ENCODE measurements around the gene NFIB.

The NFIB gene

GRCh38 chr9:14303521-14303920, 10.4 kb downstream of the NFIB start:
- no peak for DNase-seq

- no peak for DNase-seq
Observed at GRCh38 chr9:14303100-14303499, 10.8 kb downstream of the NFIB start.

- no peak for DNase-seq
Observed at GRCh38 chr9:14302405-14302804, 11.5 kb downstream of the NFIB start.

GRCh38 chr9:14301583-14302021, 12.3 kb downstream of the NFIB start:
- DNase-seq: no peak

GRCh38 chr9:14301006-14301405, 12.9 kb downstream of the NFIB start:
- DNase-seq: no peak

GRCh38 chr9:14300588-14300987, 13.4 kb downstream of the NFIB start:
- no peak for DNase-seq

DNA sequence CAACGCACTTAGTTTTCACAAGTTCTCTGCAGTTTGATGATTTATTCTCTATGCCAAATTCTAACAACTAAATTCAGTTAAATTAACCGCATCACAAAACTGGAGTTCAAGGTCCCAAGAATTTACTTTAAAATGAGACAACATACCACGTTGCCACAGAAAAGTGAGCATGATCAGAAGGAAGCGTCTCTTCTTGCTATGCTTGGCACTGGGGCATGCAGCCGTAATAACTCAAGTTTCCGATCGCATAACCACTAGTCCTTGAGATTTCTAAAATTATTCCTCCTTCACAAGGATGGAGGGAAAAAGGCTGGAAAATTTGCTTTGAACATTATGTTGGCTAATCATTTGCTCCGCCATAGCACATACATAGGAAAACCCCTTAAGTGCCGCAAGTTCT, 13.9 kb downstream of the NFIB start:
- DNase-seq: no peak

GRCh38 chr9:14298601-14299022, 15.3 kb downstream of the NFIB start:
- DNase-seq: no peak

DNA sequence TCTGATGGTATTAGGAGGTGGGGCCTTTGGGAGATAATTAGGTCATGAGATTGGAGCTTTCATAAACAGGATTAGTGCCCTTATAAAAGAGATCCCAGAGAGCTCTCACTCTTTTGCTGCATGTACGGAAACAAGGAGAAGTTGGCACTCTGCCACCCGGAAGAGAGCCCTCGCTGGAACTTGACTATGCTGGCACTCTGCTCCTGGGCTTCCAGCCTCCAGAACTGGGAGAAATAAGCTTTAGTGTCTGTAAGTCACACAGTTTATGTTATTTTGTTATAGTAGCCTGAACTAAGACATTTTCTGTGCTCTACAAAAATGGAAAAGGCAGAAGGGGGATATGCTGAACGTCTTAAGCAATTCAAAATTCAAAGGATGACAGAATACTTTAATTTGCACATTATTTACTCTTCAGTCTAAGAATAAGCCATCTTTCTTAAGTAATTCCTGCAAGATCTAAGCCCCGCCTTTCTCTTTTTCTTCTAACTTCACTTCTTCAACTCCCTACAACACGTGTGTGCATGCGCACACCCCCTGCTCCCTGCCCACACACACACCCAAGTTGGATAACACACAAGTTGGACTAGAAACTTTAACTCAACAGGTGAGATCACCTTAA, 17.3 kb downstream of the NFIB start:
- no peak for DNase-seq

DNA sequence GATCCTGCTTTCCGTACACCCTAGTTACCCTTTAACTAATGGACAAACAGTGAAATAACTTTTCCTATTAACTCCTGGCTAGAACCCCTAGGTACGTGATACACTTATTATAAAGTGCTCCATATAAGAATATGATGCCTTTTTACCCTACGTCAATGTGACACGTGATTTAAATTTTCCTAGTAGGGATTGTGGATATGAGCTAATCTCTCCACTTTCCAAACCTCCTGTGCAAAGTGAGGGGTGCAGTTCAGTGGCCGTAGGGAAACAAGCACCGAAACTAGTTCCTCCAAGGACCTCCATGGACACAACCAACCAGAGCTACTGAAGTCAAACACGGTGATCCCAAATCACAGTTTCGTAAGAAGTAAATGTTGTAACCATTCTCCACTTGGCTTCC, 19.3 kb downstream of the NFIB start:
- DNase-seq: no peak

GRCh38 chr9:14293801-14294200, 20.1 kb downstream of the NFIB start:
- DNase-seq: no peak

- no peak for DNase-seq
Observed at GRCh38 chr9:14292181-14292739, 21.7 kb downstream of the NFIB start.

DNA sequence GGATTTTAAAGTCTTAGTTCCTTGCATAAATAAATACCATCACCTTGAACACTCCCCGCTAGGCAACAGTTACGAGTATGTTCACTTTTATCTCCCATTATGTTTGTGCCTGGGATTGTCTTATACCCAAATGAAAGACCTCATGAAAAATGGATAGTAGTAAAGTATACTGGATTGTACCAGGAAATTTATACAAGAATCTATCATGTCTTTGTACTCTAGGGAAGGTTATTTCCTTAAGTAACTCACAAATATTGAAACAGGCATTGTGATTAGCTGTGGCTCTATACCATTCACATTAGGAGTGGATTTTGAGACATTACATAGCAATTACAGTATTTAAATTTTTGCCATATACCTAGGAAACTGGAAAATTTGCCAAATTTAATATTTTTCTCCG, 24.0 kb downstream of the NFIB start:
- DNase-seq: no peak

DNA sequence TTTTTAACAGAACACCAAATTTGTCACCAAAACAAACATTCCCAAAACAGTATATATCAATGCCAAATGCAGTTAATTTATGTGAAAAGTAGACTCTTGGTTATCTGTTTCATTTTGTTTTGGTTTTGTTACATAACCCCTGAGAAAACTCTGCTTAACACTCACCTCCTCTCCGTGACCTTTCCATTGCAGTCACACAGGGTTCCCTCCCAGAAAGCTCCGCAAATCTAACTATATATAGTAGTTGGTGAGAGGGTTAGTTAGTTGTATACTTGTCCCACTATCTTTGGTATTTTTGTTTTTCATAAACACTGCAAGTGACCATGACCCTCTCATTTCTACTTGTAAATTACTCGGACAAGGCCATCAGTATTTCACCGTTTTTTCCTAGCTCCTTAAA, 25.5 kb downstream of the NFIB start:
- DNase-seq: no peak

GRCh38 chr9:14286121-14286520, 27.8 kb downstream of the NFIB start:
- DNase-seq: no peak

DNA sequence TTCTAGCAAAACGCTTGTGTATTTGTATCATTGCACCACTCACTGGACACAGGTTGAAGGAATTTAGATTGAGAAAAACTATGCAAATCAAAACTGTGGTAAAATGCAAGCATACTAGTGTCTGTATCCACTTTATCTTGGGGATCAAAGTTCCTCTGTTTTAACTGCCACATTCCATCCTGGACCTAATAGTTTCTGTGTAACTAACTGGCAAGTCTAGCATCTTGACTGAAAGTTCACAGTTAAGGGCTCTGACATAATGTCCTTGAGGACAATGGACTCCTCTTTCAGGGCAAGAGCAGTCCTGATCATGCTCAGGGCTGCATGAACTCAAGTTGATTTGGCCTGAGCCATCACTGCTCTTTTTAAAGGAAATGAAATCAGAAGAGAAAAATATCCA, 30.7 kb downstream of the NFIB start:
- DNase-seq: no peak

GRCh38 chr9:14281876-14282275, 32.1 kb downstream of the NFIB start:
- no peak for DNase-seq

- DNase-seq: no peak
Observed at GRCh38 chr9:14281136-14281795, 32.7 kb downstream of the NFIB start.

DNA sequence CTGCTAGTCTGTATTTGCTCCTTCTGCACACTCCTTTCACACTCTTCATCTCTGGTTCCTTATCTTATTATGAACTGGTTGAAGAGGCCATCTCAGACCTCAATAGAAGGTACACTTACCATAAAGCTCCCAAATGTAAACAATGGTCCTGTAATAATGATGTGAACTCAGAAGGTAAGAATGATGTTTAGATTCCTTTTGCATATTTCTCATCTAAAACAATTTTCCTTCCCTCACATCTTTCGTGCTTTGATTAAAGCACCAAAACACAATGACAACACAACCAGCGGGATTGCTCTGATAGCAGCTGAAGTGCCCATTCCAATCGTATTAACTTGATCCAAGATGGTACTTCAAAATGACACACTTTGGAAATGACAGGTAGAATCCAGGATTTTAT, 34.3 kb downstream of the NFIB start:
- no peak for DNase-seq

GRCh38 chr9:14278291-14278721, 35.6 kb downstream of the NFIB start:
- DNase-seq: no peak

DNA sequence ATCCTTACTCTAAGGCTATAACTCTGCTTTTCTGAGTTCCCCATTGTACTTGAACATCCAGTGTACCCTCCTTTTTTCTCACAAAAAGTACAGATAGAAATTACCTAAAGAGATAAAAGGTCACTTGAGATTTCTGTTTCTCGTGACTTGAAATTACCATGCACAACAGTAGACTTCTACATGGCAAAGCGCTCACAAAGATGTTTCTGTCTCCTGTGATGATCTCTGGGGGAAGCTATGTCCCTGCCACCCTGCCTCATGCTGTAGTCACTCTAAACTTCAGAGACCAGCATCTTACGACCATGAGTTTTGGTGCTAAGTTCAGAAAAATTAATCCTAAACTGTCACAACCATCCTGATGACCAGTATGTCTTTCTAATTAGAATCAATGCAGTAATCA, 36.2 kb downstream of the NFIB start:
- no peak for DNase-seq

DNA sequence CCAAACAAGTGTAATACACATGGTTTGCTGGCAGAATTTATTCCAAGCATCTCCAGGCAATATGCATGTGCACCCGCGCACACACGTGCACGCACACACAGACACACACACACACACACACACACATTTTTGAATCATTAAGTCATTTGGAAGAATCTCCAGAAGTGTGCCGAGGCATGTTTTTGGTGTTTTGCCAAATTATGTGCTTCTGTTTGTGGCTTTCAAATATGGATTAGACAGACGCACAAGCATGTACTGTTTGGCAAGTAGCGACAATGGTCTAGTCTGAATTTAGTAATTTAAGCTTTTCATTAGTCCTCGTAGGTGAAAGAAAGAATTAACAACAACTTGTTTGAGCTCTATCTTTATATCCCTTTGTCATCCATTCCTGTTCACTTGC, 36.7 kb downstream of the NFIB start:
- no peak for DNase-seq

DNA sequence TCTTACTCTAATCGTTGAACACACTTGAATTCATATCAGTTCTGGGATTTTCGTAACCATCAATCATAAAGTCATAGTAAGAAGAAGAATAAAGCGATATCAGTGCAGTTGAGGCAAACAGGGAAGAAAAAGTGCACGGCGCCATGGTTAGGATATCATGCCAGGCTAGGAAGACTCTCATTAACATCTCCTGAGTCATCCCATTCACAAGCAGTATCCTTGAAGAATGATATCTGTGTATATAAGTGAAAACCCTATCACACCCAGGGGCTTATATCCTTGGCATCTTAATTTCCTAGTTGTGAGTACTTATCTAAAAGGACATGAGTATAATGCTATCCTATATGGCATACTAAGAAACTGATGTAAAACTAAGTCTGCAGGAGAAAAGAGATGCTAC, 38.6 kb downstream of the NFIB start:
- no peak for DNase-seq

- no peak for DNase-seq
Observed at GRCh38 chr9:14273696-14274121, 40.2 kb downstream of the NFIB start.
